HepG2 (cell line): ENCODE results near the gene SLC25A28.

ENCODE experiments used
- FOSL1 ChIP-seq: sonication (generic); formaldehyde crosslinking; IDR thresholded peaks from 2 replicates; pipeline ENCODE4 v1.9.0; 2021; ENCODE audit warnings: missing genetic modification reagents, borderline replicate concordance
- HDAC2 ChIP-seq: sonication (generic); formaldehyde crosslinking; IDR thresholded peaks from 2 replicates; pipeline ENCODE4 v1.4.0; 2020; ENCODE audit warnings: missing genetic modification reagents
- TSC22D2 ChIP-seq: sonication (generic); formaldehyde crosslinking; IDR thresholded peaks from 2 replicates; pipeline ENCODE4 v1.5.1; 2020; ENCODE audit warnings: missing genetic modification reagents, mild to moderate bottlenecking, borderline replicate concordance
- UBTF ChIP-seq: sonication (generic); formaldehyde crosslinking; IDR thresholded peaks from 2 replicates; pipeline ENCODE4 v1.4.0; 2020; ENCODE audit warnings: mild to moderate bottlenecking, missing genetic modification reagents
- TF ChIP-seq, protein P1 (sequence below), 2 experiments: sonication (generic) in 1 of 2; formaldehyde crosslinking in 1 of 2; IDR thresholded peaks; 2 replicates each; pipeline versions ENCODE4 v1.6.1 to v1.9.0; 2014 to 2022; ENCODE audit warnings: antibody characterized with exemption in 1 of 2, borderline replicate concordance in 1 of 2, inconsistent platforms in 1 of 2, low read depth in 1 of 2, missing genetic modification reagents in 1 of 2

DNA sequence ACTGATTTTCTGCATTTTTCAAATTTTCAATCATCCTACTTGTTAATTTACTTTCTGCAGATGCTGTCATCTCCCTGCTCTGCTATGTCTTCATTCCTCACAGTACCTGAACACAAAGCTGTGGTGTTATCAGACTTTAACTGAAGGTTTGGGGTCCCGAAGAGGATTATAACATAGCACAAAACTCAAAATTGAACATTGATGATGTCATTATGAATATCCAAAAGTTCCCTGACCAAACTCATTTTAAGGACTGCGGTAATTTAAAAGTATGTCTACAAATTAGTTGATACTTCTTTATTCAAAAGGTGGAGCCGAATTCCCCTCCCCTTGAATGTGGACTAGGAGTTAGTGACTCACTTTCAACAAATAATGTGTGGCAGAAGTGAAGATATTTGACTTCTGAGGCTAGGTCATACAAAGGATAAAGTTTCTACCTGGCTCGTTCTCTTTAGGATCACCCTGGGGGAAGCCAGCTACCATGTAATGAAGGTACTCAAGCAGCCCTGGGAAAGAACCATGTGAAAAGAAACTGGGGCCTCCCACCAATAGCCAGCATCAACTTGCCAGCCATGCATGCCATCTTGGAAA, 32.7 kb upstream of the SLC25A28 start:
- TF ChIP-seq UBTF (CRISPR knock-in tag): no peak
- TF ChIP-seq TSC22D2 (CRISPR knock-in tag): no peak
- TF ChIP-seq HDAC2: no peak
- TF ChIP-seq FOSL1: no peak
- TF ChIP-seq, protein P1, sequence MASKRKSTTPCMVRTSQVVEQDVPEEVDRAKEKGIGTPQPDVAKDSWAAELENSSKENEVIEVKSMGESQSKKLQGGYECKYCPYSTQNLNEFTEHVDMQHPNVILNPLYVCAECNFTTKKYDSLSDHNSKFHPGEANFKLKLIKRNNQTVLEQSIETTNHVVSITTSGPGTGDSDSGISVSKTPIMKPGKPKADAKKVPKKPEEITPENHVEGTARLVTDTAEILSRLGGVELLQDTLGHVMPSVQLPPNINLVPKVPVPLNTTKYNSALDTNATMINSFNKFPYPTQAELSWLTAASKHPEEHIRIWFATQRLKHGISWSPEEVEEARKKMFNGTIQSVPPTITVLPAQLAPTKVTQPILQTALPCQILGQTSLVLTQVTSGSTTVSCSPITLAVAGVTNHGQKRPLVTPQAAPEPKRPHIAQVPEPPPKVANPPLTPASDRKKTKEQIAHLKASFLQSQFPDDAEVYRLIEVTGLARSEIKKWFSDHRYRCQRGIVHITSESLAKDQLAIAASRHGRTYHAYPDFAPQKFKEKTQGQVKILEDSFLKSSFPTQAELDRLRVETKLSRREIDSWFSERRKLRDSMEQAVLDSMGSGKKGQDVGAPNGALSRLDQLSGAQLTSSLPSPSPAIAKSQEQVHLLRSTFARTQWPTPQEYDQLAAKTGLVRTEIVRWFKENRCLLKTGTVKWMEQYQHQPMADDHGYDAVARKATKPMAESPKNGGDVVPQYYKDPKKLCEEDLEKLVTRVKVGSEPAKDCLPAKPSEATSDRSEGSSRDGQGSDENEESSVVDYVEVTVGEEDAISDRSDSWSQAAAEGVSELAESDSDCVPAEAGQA (IDR thresholded peaks at IDR 0.05; ENCODE audit: low read depth): no peak
- TF ChIP-seq, protein P1 (CRISPR knock-in tag; IDR thresholded peaks at IDR 0.05; ENCODE audit: borderline replicate concordance): no peak
